HFF-Myc (cell line): ENCODE data around the gene PKD2.

Experiments
- DNase-seq: peaks from one replicate; pipeline ENCODE4 v3.0.0-alpha.2; 2011; ENCODE audit warnings: low read depth; ENCODE audit errors: extremely low read depth
- H3K4me3 ChIP-seq: replicated peaks from 2 replicates; pipeline ENCODE4 v1.5.1; 2011; ENCODE audit warnings: low read depth, mild to moderate bottlenecking, control low read depth, low read length
- CTCF ChIP-seq: IDR thresholded peaks from 2 replicates; pipeline ENCODE4 v1.5.1; 2012; ENCODE audit warnings: mild to moderate bottlenecking, low read depth, low read length, control low read depth; ENCODE audit errors: missing control alignments

PKD2 gene

GRCh38 chr4:88009871-88010270 is 2.4 kb downstream of the PKD2 start:
- peak overlapping the region; percentile 51 for H3K4me3 ChIP-seq
- TF ChIP-seq CTCF: no peak
- DNase-seq: no peak

- peak overlapping the region; percentile 51 for H3K4me3 ChIP-seq
- DNase-seq: no peak
- no peak for TF ChIP-seq CTCF
Observed at GRCh38 chr4:88010966-88011365, 3.5 kb downstream of the PKD2 start.

- H3K4me3 ChIP-seq: no peak overlapping the region
Observed at GRCh38 chr4:88012647-88013046, 5.2 kb downstream of the PKD2 start.

GRCh38 chr4:88014386-88014905 is 7.0 kb downstream of the PKD2 start:
- TF ChIP-seq CTCF: no peak
- no peak overlapping the region for H3K4me3 ChIP-seq
- no peak for DNase-seq

More at GRCh38 chr4:88012647-88013046, 5.2 kb downstream of the PKD2 start:
- no peak for TF ChIP-seq CTCF
- DNase-seq: no peak

- TF ChIP-seq CTCF: no peak
- DNase-seq: no peak
Observed at GRCh38 chr4:88015659-88016295, 8.3 kb downstream of the PKD2 start.

GRCh38 chr4:88017516-88018297 is 10.3 kb downstream of the PKD2 start:
- TF ChIP-seq CTCF: no peak
- no peak for DNase-seq
- H3K4me3 ChIP-seq: no peak overlapping the region

More at GRCh38 chr4:88015659-88016295, 8.3 kb downstream of the PKD2 start:
- H3K4me3 ChIP-seq: no peak overlapping the region
